Measurements from ENCODE around the gene ABHD17A.

The ABHD17A gene

DNA sequence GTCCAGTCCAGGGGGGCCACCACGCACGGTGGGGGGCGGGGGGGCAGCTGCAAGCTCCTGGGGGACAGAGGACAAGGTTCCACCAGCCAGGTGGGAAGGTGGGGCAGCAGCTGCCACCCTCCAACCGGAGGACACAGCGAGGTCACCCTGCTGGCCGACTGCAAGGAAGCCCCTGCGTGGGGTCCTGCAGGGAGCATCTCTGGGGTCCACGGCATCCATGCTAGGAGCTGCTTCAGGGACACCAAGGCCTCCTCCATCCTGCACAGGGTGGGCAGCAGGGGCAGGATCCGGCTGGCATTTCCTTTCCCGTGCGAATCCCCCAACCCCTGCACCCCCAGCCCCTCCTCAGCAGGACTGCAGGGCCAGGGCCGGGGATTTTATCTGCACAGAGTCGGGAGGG, 13.7 kb downstream of the ABHD17A start:
- DNase-seq: no peak
- in situ Hi-C loops (cut with HindIII; ENCODE audit: low pct_ligation_motif_present, low pct_unique_long_range_greater_than_20kb, low sequenced_read_pairs): no loop called here

DNA sequence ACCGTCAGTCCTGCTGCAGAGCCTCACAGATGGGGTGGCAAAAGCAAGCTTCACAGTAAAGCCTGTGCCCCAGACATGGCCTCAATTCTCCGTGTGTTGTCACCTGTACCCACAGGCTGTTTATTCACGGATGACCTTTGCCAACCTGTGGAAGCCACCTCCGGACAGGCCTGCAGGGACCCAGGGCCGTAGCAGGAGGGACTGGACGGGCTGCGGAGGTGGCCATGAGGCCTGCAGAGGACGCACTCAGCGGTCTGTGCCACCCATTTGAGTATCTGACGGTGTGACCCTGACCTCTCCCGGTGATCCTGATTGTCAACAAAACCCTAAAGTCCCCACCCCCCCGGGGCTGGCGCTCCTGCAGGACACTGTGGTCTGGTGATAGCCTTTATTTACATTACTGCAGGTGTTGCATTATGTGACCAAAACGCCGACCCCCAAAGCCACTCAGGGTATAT, 14.1 kb downstream of the ABHD17A start:
- in situ Hi-C loops (cut with HindIII; ENCODE audit: low pct_ligation_motif_present, low pct_unique_long_range_greater_than_20kb, low sequenced_read_pairs): no loop called here
- no peak for DNase-seq

DNA sequence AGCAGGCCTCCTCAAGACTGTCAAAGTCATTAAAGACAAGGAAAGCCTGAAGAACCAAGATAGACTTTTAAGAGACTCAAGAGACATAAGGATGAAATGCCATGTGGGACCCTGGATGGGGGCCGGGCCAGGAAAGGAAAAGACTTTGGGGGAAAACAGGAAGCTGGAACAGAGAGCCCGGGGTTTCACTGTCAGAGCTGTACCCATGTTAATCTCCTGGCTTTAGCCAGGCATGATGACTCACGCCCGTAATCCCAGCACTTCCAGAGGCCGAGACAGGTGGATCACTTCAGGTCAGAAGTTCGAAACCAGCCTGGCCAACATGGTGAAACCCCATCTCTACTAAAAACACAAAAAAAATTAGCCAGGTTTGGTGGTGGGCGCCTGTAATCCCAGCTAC, 16.3 kb downstream of the ABHD17A start:
- DNase-seq: no peak
- in situ Hi-C loops (cut with HindIII; ENCODE audit: low pct_ligation_motif_present, low pct_unique_long_range_greater_than_20kb, low sequenced_read_pairs): no loop called here

DNA sequence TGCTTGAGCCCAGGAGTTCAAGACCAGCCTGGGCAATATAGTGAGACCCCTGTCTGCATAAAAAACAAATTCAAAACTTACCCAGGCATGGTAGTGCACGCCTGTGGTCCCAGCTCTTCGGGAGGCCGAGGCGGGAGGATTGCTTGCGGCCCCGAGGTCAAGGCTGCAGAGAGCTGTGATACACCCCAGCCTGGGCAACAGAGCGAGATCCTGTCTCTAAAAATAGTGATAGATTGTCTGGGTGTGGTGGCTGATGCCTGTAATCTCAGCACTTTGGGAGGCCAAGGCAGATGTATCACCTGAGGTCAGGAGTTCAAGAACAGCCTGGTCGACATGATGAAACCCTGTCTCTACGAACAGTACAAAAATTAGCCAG, 18.0 kb downstream of the ABHD17A start:
- in situ Hi-C loops (cut with HindIII; ENCODE audit: low pct_ligation_motif_present, low pct_unique_long_range_greater_than_20kb, low sequenced_read_pairs): no loop called here

DNA sequence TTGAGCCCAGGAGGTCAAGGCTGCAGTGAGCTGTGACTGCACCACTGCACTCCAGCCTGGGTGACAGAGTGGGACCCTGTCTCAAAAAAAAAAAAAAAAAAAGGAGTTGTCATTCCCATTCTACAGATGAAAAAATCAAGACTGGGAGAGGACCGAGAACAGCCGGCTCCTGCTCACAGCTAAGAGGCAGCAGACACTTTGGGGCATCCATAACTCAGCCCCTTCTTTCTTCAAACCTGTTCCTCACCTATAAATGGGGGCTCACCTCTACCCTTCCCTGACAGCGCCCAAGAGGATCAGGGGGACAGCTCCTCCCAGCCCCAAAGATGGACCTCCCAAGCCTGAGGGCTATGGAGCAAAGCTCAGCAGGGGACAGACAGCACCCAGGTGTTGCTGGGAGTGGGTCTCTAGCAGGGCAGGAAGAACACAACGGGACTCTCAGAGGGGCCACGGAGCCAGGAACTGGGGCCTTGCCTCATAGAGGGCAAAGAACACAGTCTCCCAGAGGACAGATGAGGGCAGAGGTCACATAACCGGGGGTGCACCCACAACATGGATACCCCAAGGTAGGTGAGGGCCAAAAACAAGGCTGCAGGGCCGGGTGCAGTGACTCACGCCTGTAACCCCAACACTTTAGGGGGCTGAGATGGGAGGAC, 18.5 kb downstream of the ABHD17A start:
- in situ Hi-C loops (cut with HindIII; ENCODE audit: low pct_ligation_motif_present, low pct_unique_long_range_greater_than_20kb, low sequenced_read_pairs): no loop called here

More for the DNA sequence above, 18.0 kb downstream of the ABHD17A start:
- DNase-seq: no peak

DNA sequence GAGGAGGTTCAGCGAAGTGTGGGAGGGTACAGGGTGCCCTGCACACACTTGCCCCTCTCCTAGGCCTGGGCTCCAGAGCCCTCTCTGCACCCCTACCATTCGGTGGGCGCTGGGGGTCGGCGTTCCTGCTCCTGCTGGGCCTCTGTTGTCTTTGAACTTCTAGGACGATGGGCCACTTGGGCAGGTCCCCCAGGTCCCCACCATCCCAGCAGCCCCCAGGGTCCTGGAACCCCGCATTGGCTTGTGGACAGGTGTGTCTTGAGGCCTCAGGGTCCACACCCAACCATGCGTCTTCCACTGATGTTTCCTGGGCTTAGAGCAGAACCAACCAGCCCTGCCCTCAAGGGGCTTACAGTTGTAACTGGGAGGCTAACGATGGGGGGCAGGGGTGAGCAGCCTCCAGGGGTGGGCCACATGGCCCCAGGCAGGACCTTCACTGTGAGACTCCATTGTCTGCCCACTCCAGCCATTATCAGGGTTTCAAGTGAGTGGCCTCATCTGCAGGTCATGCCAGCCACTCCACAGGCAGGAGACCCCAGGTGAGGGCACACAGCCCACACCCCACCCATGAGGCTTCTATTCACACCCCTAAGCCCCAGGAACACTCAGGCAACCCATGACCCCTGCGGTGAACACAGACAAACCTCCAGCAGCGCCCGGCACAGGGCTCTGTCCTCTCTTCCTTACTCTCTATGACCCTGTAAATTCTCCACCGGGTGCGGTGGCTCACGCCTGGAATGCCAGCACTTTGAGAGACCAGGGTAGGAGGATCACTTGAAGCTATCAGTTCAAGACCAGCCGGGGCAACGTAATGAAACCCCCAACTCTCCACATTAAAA, 19.9 kb downstream of the ABHD17A start:
- in situ Hi-C loops (cut with HindIII; ENCODE audit: low pct_ligation_motif_present, low pct_unique_long_range_greater_than_20kb, low sequenced_read_pairs): no loop called here
- no peak for DNase-seq

More for the DNA sequence above, 18.5 kb downstream of the ABHD17A start:
- no peak for DNase-seq

DNA sequence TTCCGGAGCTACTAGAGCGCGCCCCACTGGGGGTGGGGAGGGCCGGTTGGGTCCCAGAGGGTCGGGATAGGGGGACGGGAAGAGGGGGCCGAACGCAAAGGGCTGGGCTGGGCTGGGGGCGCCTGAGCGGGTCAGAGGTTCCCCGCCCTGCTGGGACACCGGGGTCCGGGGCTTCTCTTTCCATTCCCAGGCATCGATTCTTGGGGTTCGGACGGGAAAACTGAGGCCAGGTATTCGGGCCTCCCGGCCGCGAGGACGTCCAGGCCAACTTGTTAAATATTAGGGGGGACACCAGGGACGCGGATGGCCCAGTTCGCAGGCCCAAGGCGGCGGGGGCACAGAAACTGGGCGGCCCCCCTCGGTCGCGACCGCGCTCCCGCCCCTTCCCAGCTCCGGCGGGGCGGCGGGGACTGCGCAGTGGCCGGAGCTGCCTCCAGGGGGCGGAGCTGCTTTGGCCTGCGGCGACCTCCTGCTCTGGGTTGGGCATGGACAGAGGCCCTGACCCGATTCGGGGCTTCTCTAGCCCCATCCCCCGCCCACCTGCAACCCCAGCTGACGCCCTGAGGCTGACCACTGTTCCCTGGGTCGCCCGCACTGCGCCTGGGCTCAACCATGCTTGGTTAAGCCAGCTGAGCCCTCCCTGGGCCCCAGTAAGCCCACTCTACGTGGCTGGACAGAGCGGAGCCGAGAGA, 20.7 kb downstream of the ABHD17A start:
- in situ Hi-C loops (cut with HindIII; ENCODE audit: low pct_ligation_motif_present, low pct_unique_long_range_greater_than_20kb, low sequenced_read_pairs): no loop called here
- peak; percentile 66 for DNase-seq

DNA sequence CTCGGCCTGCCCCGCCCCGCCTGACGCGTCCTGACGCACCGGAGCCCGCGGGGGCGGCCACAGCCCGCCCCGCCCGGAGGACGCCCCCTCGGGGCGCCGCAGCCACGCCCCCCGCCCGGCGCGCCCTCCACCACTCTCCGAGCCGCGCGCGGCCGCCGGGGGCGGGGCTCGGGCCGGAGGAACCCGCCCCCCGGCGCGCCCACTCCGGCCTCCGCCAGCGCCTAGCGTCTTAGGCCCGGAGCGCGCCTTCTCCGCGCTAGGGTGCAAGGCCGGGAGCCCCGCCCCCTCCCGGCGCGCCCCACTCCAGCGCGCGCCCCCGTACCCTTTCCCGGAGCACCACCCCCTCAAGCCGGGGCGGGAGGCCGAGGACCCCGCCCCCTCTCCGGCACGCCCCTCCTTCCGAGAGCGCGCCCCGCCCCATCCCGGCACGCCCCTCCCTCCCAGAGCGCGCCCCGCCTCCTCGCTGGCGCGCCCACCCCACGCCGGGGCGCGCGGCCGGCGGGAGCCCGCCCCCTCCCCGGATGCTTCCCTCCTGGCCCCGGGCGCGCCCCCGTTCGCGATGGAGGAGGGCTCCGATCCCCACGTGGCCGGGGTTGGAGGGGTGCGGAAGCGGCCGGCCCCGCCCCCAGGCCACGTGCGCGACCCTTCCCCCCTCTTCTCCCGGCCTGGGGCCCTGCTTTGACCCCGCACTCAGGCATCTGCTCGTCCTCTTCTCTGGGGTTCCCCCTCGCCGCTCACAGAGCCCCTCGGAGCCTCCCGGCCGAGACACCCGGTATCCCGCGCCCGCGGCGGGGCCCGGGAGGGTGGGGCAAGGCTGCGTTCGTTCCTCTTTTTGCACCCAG, 21.4 kb downstream of the ABHD17A start:
- peak; percentile 90 for DNase-seq
- in situ Hi-C loops (cut with HindIII; ENCODE audit: low pct_ligation_motif_present, low pct_unique_long_range_greater_than_20kb, low sequenced_read_pairs): no loop called here

DNA sequence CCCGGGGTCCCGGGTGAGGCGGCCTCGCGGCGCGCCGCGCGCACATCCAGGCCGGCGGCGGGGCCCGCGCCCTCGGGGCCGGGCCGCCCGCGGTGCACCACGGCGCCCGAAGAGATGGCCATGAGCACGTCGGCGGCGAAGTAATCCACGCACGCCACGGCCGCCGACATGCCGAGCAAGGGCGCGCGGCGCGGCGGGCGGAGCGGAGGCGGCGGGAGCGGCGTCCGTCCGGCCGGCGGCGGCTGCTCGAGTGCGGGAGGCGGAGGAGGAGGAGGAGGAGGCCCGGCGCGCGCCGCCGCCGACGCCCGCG, 22.0 kb downstream of the ABHD17A start, which contains the start of gene KLF16:
KLF16 (minus strand) TSS at position 252 of the 310 bp plus-strand sequence; CDS start at position 170, 82 bp downstream.
- in situ Hi-C loops (cut with HindIII; ENCODE audit: low pct_ligation_motif_present, low pct_unique_long_range_greater_than_20kb, low sequenced_read_pairs): no loop called here
- DNase-seq: no peak

DNA sequence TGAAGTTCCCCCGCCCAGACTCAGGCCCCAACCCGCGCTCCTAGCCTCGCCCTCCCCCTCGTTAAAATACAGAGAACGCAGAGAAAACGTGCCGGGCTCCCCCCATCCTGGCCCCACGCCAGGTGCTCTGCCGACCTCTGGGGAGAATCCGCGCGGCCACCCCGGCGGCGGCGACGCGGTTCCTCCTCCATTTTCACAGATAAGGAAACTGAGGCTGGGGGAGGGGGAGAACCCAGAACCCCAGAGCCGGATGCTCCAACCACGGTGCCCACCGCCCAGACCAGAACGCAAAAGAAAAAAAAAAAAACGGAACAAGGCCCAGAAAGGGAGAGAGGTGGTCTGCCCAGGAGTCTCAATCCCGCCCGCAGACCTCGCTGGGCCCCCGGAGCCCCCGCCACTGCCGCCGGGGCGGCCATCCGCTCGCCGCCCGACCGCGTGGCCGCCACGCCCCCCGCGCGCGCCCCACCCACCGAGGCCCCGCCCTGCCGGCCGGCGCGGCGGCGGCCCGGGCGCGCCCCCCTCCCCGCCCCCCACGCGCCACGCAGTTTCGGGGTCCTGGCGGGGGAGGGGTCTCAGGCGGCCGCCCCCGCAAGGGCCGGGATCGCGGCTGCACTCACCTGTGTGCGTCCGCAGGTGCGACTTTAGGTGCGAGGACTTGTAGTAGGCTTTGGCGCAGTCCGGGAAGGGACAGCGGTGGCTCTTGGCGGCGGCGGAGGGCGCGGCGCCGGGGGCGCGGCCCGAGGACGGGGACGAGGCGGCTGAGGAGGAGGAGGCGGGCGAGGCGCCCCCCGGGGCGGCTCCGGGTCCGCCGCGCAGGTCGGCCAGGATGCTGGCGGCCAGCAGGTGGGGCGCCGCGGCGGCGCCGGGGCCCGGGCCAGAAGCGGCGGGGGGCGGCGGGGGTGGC, 22.6 kb downstream of the ABHD17A start:
- in situ Hi-C loops (cut with HindIII; ENCODE audit: low pct_ligation_motif_present, low pct_unique_long_range_greater_than_20kb, low sequenced_read_pairs): no loop called here
- peak; percentile 31 for DNase-seq

DNA sequence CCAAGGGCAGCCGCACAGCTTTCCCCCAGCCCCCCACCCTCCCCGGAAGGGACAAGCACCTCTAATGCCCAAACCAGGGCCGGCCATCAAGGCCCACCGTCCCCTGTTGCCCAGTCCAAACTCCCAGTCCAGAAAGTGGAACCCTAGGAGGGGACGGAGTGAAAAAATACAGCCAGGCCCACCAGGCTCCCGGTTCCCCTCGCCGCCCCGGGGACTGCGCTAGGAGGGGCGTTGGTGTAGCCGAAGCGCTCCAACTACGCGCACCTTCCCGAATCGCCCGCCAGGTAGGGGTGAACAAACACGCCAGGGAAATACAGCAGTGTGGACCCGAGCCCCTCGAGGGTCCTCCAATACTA, 23.2 kb downstream of the ABHD17A start:
- in situ Hi-C loops (cut with HindIII; ENCODE audit: low pct_ligation_motif_present, low pct_unique_long_range_greater_than_20kb, low sequenced_read_pairs): no loop called here
- no peak for DNase-seq

DNA sequence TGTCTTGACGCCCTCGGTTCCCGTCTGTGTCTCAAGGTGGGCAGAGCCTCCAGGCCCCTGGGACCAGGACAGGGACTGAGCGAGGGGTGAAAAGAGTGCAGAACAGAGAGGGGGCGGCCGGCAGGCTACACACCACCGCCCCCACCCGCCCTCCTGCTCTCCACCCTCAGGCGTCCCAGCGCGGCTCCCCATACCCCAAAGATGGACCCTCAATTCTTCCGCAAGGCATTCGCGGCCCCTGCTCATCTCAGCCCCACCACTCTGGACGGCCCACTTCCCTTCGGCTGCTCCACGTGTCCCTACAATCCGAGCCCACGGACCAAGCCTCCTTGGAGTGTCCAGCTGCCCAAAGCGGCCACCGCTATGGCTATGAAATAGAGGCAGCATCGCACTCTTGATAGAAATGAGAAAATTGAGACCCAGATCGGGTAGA, 23.7 kb downstream of the ABHD17A start:
- in situ Hi-C loops (cut with HindIII; ENCODE audit: low pct_ligation_motif_present, low pct_unique_long_range_greater_than_20kb, low sequenced_read_pairs): no loop called here
- no peak for DNase-seq

DNA sequence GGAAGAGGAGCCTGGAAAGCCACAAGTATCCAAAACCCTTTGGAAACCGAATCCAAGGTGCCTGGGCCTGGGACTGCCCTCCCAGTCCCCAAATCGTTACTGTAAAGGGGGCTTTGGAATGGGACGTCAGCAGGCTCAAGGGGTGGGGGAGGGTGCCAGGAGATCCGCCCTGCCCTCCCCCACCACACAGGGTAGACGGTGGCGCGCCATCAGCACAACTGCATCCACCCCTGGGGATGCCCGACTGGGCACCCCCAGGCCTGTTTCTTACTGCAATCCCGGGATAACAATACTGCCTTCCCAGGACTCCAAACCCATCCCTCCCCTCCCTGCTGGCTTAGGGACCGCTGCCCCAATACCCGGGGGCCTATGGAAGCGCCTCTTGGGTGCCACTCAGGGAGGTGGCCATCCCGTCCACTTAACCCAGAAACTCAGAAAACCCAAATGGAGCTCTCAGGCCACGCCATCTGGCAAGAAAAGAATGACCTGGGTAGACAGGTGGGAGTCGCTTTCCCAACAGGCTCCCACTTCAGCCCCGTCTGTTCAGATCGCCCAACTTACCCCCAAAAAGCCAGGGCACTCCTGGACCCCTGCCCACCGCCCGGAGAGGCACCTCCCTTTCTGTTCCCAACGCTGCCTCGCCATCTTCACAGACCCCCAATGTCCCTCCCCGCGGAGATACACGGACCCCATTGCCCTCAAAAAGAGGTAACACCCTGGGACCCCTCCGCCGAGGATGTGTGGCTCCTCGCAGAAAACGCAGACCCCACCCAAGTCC, 24.3 kb downstream of the ABHD17A start:
- in situ Hi-C loops (cut with HindIII; ENCODE audit: low pct_ligation_motif_present, low pct_unique_long_range_greater_than_20kb, low sequenced_read_pairs): no loop called here
- DNase-seq: no peak

DNA sequence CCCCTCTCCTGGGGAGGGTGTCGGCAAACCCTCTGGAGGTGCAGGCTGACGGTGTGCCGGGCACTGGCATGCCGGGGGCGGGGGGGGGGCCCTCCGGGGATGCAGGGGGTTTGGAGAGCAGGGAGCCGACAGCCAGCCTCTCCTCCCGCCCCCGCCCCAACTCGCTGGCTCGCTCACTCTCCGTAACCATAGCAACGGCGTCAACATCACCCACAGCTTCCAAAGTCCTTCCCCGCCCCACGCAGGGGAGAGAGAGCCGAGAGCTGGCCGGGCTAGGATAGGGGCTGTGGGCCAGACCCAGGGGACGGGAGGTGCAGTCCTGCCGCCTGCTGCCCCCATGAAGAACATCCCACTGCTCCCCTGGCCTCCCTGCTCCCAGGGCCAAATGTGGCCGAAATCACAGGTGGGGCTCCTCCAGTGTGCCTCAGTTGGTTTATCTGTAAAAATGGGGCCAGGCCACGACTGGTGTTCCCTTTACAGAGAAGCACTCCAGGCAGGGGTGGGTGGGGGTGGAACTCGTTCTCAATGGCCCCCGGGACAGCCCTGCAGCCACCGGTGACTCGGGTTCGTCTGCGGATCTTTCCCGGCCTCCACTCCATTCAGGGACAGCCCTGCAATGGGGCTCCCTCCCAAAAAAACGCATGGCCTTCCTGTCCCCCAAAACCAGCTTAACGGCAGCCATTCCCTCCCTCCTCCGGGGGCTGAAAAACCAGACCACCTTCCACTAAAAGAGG, 25.1 kb downstream of the ABHD17A start:
- DNase-seq: peak; percentile 25

DNA sequence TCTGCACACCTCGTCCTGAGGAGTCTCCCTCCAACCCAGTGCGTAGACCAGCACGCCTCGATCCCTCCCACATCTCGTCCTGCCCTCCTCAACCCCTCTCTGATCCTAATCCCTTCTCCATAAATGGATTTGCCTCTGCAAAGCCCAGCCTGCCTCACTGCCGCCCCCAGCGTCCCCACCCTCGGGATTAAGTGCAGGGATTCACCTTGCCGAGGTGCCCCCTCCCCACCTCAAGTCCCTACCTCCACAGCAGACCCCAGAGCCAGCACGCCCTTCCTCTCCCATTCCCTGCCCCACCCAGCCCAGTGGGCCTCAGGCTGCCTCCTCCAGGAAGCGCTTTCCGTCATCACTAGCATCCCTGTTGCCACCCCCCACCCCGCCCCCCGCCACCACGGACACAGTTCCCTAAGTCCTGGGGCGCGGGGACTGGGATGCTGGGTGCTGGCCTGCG, 25.9 kb downstream of the ABHD17A start:
- no peak for DNase-seq
- in situ Hi-C loops (cut with HindIII; ENCODE audit: low pct_ligation_motif_present, low pct_unique_long_range_greater_than_20kb, low sequenced_read_pairs): no loop called here

More for the DNA sequence above, 25.1 kb downstream of the ABHD17A start:
- in situ Hi-C loops (cut with HindIII; ENCODE audit: low pct_ligation_motif_present, low pct_unique_long_range_greater_than_20kb, low sequenced_read_pairs): no loop called here

DNA sequence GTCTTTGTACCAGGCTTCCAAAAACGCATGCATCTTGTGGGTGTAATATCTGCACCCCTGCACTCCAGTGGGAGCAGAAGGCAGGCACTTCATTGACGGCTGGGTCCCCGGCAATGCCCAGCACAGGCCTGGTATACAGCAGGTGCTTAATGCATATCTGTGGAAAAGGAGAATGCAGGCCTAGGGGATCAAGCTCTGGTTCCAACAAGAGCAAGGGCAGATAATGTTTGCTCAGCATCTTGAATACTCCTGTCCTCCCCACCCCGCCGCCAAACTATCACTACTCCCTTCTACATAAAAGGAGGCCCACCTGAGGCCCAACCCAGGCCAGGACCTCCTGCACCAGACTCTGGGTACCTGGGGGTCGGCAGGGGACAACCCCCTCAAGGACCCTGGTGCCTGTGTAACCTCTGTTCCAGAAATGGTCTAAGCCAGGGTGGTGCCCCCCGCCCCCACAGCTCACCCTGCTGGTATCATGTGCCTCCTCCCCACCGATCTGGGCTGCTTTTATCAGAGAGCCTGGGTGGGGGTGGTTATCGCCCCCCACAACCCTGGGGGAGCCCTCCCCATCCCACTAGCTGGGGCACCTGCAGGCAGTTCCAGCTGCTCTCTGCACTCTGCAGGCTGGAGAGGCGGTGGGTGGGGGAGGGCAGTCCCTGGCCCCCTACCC, 26.7 kb downstream of the ABHD17A start:
- in situ Hi-C loops (cut with HindIII; ENCODE audit: low pct_ligation_motif_present, low pct_unique_long_range_greater_than_20kb, low sequenced_read_pairs): no loop called here
- DNase-seq: no peak

Measured in ACHN (cell line).